ENCODE measurements around the gene RNF224.

DNA sequence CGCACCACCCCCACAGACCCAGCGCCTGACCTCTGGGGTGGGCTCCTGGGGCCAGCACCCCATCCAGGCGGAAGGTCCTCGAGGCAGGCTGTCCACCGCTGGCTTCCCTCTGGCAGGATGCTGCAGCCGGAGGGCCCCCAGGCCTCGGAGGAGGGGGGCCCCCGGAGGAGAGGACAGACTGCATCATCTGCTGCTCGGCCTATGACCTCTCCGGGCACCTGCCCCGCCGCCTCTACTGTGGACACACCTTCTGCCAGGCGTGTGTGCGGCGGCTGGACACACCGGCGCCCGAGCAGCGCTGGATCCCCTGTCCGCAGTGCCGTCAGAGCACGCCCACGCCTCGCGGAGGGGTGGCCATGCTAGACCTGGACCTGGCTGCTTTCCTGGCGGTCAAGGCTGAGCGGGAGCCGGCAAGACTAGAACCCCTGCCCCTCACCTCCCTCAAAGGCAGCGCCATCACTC, 1.2 kb downstream of the RNF224 start:
- TF ChIP-seq SUZ12 (IDR thresholded peaks at IDR 0.05; ENCODE audit: extremely low read depth, insufficient read depth, insufficient read length) (no peak), ZNF274 (IDR thresholded peaks at IDR 0.05; ENCODE audit: low read depth, low read length) (no peak)

Data from NT2/D1 (cell line).